ENCODE results near the gene ANKRD24. TPM values are rescaled to one million over a fixed set of nuclear protein-coding genes. Genes with fewer than 3 reads are reported as not detected.
"Not testable (repeated sequence)": the region's sequence is repeated elsewhere in the genome, so short reads cannot be mapped to it uniquely, and the experiment has no call there.

The ANKRD24 gene
- total RNA-seq, 1 donor from 2014 or later = 1.1 TPM

GRCh38 chr19:4152241-4152998 lies 30.1 kb upstream of the ANKRD24 start:
- Mint-ChIP-seq H3K36me3 (no peaks in the 10 kb centered on the region), H3K4me3 (no peak overlapping the region), H3K9me3 (no peaks in the 10 kb centered on the region), H3K27me3 (peaks cover 25% of the 10 kb centered on the region), H3K4me1 (ENCODE audit: unreplicated experiment) (no peaks in the 10 kb centered on the region), H3K27ac (no peak overlapping the region)
- DNase-seq (ENCODE audit: extremely low spot score, unreplicated experiment) = no peak
- TF ChIP-seq CTCF (conservative IDR thresholded peaks at IDR 0.05) = no peak

- Mint-ChIP-seq H3K27ac (no peak overlapping the region), H3K9me3 (no peaks in the 10 kb centered on the region), H3K27me3 (peaks cover 20% of the 10 kb centered on the region), H3K4me3 (no peak overlapping the region), H3K4me1 (ENCODE audit: unreplicated experiment) (no peaks in the 10 kb centered on the region), H3K36me3 (no peaks in the 10 kb centered on the region)
- DNase-seq (ENCODE audit: extremely low spot score, unreplicated experiment) = no peak
- TF ChIP-seq CTCF (conservative IDR thresholded peaks at IDR 0.05) = no peak
Measured at GRCh38 chr19:4154571-4155312, 27.7 kb upstream of the ANKRD24 start.

- TF ChIP-seq CTCF (conservative IDR thresholded peaks at IDR 0.05) = no peak
- no peaks in the 10 kb centered on the region for H3K9me3 Mint-ChIP-seq
- no peak overlapping the region for H3K27ac Mint-ChIP-seq
- peaks cover 15% of the 10 kb centered on the region for H3K27me3 Mint-ChIP-seq
- H3K4me1 Mint-ChIP-seq (ENCODE audit: unreplicated experiment) = no peaks in the 10 kb centered on the region
- DNase-seq (ENCODE audit: extremely low spot score, unreplicated experiment) = no peak
- H3K36me3 Mint-ChIP-seq = no peaks in the 10 kb centered on the region
- H3K4me3 Mint-ChIP-seq = no peak overlapping the region
Measured at GRCh38 chr19:4157164-4157563, 25.3 kb upstream of the ANKRD24 start.

- H3K27me3 Mint-ChIP-seq; DNase-seq (ENCODE audit: extremely low spot score, unreplicated experiment); H3K36me3 Mint-ChIP-seq; H3K9me3 Mint-ChIP-seq; H3K27ac Mint-ChIP-seq; H3K4me1 Mint-ChIP-seq (ENCODE audit: unreplicated experiment); H3K4me3 Mint-ChIP-seq: not testable (repeated sequence)
Measured at GRCh38 chr19:4157971-4158370, 24.5 kb upstream of the ANKRD24 start.

GRCh38 chr19:4161415-4162077 lies 20.9 kb upstream of the ANKRD24 start:
- H3K4me3 Mint-ChIP-seq = no peak overlapping the region
- H3K27ac Mint-ChIP-seq = no peak overlapping the region
- H3K4me1 Mint-ChIP-seq (ENCODE audit: unreplicated experiment) = no peaks in the 10 kb centered on the region
- H3K9me3 Mint-ChIP-seq = no peaks in the 10 kb centered on the region
- TF ChIP-seq CTCF (conservative IDR thresholded peaks at IDR 0.05) = no peak
- DNase-seq (ENCODE audit: extremely low spot score, unreplicated experiment) = no peak
- peaks cover 18% of the 10 kb centered on the region for H3K27me3 Mint-ChIP-seq
- H3K36me3 Mint-ChIP-seq = no peaks in the 10 kb centered on the region

GRCh38 chr19:4164262-4164661 lies 18.2 kb upstream of the ANKRD24 start:
- DNase-seq (ENCODE audit: extremely low spot score, unreplicated experiment) = no peak
- peaks cover 32% of the 10 kb centered on the region for H3K27me3 Mint-ChIP-seq
- TF ChIP-seq CTCF (conservative IDR thresholded peaks at IDR 0.05) = no peak
- H3K36me3 Mint-ChIP-seq = no peaks in the 10 kb centered on the region
- no peaks in the 10 kb centered on the region for H3K4me1 Mint-ChIP-seq (ENCODE audit: unreplicated experiment)
- no peak overlapping the region for H3K4me3 Mint-ChIP-seq
- H3K27ac Mint-ChIP-seq = no peak overlapping the region
- no peaks in the 10 kb centered on the region for H3K9me3 Mint-ChIP-seq

Data from type B pancreatic cell (in vitro differentiated cells).